Stimulated activated CD4-positive, alpha-beta T cell treated with anti-CD3 and anti-CD28 coated beads, Interleukin-15, amount 100 ng/mL, for 48 hours (primary cell): ENCODE data around the gene COL21A1.

Experiments used
- DNase-seq, 2 donors: peaks; one replicate each; pipeline ENCODE4 v3.0.0-alpha.2; 2020; ENCODE audit warnings: low read depth in 2 of 2

The COL21A1 gene

DNA sequence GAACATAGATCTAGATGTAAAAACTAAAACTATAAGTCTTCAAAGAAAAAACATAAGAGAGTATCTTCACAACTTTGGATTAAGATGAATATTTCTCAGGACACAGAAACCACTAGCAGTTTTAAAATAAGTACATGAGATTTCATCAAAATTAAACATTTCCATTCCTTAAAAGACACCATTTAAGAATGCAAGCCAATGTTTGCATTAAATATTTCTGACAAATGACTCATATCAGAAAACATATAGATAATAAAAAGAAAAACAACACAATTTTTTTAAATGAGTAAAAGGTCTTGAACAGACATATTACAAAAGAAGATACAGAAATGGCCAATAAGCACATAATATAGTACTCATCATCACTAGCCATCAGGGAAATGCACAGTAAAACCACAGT, 59.7 kb downstream of the COL21A1 start:
- no peak for DNase-seq

DNA sequence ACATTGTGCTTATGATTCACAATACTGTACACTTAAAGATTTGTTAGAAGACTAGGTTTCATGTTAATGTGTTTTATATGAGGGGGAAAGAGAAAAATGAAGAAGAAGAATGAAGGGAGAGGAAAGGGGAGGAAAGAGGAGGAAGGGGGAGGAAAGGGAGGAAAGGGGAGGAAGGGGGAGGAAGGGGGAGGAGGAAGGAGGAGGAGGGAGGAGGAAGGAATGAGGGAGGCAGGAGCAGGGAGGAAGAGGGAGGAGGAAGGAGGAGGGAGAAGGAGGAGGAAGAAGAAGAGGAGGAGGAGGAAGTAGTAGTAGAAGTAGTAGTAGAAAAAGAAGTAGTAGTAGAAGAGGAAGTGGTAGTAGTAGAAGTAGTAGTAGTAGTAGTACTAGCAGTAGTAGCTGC, 70.6 kb downstream of the COL21A1 start:
- DNase-seq, result no peak

DNA sequence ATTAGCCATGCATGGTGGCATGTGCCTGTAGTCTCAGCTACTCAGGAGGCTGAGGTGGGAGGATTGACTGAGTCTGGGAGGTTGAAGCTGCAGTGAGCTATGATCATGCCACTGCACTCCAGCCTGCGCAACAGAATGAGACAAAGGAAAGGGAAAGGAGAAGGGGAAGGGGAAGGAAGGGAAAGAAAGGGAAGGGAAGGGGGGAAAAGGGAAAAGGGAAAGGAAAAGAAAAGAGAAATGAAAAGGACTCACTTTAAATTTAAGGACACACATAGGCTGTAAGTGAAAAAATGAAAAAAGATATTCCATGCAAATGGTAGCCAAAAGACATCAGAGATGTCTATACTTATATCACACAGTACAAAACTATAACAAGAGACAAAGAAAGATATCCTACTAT, 74.2 kb downstream of the COL21A1 start:
- no peak for DNase-seq

DNA sequence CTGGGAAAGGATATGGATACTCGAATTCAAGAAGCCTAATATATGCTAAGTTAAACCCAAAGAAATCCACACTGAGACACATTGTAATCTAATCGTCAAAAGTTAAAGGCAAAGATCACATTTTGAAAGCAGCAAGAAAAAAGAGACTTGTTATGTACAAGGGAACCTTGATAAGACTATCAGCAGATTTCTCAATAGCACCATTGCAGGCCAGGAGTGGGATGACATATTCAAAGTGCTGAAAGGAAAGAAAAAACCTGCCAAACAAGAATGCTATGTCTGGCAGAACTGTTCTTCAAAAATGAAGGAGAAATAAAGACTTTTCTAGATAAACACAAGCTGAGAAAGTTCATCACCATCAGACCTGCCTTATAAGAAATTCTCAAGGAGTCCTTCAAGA, 75.2 kb downstream of the COL21A1 start:
- DNase-seq, result no peak

DNA sequence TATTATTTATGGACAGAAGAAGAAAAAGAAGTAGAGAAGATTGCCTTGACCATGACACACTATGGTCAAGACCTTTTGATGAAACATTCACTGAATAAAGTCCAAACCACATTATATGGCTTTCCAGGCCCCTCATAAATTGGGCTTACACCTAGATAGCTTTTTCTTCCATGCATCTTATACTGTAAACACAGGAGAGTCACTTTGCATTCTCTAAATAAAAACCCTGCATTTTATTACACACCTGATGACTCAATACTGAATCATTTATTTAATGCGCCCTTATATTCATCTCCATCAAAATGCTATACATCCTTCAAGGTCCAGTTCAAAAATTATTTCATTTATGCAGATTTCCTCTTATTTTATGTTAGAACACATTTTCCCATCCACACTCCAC, 78.0 kb downstream of the COL21A1 start:
- DNase-seq, result no peak

DNA sequence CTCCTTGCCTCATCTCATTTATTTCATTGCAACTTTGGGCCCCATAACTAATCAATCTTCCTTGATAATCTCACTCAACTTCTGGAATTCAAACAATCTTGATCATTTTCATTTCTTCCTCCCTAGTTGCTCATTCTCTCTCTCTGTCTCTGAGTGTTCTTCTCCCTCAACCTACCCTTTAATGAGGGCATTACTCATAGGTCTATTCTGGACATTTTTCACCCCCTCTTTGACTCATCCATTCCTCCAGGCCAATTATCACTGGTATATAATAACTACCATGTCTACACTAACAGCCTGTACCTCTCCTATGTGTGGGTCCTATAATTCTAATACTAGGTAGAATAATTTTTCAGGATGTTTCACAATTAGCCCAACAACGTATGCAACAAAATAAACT, 78.8 kb downstream of the COL21A1 start:
- no peak for DNase-seq

DNA sequence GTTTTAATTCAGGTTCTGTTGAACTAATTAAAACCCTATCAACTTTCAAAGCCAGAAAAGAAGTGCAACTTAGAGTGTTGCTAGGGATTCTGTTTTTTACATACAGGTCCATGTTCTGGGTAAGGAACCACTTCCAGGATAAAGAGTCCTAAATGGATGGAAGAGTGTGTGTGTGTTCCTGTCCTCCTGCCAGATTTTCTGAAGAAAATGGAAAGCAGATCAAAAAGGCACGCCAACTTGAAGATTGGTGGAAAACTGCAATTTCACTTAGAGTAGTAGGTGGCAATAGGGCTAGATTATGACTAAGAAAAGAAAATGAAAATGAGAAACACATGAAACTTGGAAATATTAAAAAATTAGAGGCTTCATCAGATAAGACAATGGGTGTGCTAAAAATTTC, 85.3 kb downstream of the COL21A1 start:
- no peak for DNase-seq

DNA sequence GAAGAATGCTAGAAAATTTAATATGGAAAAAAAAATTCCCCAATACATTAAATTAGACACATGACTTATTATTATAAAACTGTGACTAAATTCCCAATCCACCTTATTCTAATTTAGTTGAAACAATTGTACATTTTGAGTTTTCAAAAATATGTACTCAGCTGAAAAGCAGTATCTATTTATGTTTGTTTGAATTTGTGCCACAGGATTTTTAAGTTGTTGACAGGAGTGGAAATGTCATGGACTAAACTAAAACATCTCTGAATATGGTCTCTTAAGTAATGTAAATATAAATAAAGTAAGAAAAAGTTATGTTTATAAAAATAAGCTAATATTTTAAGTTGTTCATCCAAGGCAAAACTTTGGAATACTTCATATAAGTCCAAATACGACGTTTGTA, 86.9 kb downstream of the COL21A1 start:
- no peak for DNase-seq

DNA sequence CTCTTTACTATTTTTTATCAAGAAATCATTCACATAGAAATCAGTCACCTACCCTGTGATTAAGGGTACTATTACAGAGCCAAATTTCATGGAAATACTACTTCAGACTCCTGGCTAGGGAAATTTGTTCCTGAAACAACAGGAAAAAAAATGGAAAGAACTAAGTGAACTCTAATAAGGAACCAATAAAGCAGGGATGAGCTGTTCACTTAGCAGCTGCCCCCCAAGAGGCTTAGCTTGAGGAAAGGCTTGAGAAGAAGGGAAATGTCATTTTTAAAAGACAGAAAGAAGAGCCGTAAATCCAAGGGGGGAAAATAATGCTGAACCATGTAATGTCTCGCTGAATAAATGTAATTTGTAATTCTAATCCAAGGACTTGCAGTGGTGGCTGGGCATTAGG, 88.8 kb downstream of the COL21A1 start:
- DNase-seq, result no peak

DNA sequence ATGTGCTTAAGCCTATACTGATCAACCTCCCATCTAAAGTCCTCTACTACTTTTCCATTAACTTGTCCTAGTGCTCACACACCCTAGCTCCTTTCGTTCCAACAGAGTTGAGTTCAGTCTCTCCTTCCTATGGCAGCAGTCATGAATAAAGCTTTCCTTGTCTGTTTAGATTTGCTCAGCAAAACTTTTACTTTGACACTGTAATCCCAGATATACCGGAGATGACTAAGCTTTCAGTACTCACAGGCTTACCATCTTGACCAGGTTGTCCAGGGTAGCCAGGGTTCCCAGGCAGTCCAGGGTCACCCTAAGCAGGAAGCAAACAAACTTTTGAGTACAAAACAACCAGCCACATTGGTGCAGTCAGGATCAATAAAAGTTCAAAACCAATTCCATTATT, 90.7 kb downstream of the COL21A1 start:
- DNase-seq, result no peak

DNA sequence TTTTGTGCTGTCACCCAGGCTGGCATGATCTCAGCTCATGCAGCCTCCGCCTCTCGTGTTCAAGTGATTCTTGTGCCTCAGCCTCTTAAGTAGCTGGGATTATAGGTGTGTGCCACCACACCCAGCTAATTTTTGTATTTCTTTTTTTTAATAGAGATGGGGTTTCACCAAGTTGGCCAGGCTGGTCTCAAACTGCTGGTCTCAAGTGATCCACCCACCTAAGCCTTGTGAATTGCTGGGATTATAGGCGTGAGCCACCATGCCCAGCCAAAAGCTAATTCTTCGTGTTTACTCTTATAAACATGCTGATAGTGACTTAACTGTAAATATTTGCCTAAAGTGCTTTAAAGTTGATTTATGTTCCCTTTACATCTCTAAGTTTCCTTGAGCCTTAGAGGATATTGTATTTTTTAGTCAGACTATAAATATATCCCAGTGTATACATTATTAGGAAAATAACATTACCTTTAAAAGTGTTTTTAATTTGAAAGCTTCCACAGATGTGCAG, 91.7 kb downstream of the COL21A1 start:
- no peak for DNase-seq

DNA sequence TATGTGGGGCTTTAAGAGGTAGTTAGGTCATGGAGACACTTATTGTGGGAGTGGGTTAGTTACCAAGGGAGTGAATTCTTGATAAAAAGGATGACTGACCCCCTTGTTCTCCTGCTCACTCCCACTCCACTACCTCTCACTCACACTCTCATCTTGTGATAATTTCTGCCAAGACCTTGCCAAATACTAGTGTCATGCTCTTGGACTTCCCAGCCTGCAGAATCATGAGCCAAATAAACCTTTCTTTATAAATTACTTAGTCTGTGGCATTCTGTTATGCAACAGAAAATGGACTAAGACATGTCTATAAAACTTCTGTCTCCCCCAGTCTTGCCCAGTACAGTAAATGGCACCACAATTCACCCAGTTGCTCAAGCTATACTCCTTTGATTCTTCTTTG, 93.3 kb downstream of the COL21A1 start:
- DNase-seq, result no peak

DNA sequence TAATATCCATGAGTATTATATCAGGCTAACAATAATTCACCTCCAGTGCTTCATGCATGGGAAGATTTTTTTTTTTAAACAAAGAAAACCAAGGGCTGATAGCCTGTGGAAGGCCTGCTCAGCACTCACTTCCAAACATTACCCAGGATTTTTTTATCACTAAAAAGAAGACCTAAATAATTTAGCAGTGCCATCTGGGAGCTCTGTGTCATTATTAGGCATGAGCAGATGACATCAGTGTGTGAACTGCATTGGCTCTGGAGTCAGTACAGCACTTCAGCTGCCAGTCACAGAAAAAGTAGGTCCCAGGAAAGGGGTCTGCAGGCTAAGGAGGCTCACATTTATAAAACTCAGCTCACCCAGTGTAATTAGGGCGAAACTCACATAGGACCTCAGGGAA, 94.8 kb downstream of the COL21A1 start:
- DNase-seq, result no peak

DNA sequence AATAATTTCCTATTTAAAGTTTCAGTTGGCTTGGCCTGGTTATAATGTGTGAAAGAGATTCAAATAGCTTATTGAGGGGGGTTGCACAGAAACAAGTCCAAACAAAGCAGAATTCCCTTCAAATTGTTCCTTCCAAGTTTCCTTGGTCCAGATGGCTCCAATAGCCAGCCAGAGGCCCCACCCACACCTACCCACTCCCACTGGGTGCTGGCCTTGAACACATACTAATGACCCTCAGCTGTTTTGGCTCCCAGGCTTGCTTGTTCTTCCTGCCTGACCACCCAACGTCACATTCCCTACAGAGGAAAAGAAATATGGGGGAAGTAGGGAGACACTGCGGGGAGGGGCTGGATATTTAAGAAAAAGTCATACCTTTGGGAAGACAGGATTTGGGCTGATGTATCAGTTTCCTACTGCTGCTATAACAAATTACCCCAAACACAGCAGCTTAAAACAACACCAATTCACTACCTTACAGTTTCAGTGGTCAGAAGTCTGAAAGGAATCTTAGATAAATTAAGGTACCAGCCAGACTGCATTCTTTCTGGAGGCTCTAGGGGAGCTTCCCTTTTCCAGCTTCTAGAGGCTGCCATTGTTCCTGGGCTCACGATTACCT, 95.7 kb downstream of the COL21A1 start:
- no peak for DNase-seq

DNA sequence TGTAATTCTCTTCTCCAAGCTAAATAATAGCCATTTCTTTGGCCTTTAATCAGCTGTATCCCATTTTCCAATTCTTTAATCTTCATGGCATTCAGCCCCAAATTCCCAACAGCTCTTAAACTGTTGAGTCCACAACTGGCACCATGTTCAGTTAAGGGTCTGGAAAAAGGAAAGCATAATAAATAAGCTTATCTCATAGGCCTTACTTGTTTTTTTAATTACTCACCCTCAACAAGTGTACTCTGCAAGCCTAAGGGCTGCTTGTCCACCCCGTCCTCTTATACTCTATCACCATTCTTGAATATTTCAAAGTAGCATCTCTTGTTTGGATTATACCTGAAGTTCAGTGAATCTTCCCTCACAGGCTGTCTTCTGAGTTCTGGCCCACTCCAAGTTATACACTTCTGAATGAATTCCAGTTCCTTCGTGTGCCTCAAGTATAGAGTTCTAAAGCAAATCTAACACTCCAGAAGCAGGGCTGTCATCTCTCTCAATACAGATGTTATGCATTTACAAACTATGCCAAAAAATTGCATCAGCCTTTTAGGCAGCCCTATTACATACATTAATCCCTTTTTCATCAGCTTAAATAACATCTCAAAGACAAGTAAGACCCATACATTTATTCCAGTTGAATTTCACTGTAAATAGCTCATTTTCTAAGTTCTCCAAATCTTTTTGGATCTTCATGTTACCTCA, 98.7 kb downstream of the COL21A1 start:
- DNase-seq, result no peak

DNA sequence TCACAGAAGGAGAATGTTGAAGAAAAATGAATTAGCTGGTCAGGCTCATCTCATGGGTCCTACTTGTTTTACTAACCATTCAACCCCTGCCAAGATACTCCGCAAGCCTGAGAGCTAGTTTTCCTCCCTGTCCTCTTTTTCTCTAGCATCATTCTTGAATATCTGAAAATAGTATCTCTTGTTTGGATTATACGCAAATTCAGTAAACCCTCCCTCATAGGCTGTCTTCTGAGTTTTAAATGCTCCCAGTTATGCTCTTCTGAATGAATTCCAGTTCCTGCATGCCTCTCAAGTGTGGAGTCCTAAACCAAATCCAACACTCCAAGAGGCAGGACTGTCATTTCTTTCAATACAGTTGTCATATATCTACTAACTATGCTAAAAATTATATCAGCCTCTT, 99.6 kb downstream of the COL21A1 start:
- DNase-seq, result no peak

DNA sequence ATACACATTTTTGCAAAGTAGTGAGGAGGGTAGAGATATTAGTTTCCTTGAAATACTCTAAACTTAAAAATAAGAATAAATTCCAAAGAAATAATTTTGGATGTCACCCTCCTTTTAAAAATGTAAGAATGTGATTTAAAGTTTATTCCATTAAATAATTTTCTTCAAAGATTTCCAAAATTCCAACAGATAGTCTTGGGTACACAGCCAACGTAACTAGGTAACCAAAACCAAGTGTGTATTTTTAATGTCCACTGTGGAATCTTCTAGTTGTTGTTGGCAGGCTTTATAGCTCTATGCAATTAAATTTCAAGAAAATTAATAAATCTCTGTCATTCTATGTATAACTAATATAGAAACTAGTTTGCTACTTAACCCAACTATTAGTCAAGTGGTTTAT, 101.3 kb downstream of the COL21A1 start:
- DNase-seq, result no peak

DNA sequence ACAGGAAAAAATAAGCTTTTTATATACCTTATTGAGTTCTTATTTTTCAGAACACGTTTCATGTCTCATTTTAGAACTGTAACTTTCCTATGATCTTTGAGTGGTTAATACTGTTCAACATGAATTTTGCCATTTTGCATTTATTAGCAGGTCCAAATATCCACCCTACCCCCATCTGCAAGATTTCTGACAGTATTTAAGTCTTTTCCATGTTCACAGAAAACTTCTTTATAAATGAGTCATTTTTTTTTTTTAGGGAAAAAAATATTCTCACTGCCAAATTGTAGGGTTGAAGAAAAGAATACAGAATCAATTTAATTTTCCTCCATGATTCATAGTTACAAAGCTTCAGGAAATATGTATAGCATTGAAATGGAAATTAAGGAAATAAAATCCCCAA, 101.8 kb downstream of the COL21A1 start:
- no peak for DNase-seq

DNA sequence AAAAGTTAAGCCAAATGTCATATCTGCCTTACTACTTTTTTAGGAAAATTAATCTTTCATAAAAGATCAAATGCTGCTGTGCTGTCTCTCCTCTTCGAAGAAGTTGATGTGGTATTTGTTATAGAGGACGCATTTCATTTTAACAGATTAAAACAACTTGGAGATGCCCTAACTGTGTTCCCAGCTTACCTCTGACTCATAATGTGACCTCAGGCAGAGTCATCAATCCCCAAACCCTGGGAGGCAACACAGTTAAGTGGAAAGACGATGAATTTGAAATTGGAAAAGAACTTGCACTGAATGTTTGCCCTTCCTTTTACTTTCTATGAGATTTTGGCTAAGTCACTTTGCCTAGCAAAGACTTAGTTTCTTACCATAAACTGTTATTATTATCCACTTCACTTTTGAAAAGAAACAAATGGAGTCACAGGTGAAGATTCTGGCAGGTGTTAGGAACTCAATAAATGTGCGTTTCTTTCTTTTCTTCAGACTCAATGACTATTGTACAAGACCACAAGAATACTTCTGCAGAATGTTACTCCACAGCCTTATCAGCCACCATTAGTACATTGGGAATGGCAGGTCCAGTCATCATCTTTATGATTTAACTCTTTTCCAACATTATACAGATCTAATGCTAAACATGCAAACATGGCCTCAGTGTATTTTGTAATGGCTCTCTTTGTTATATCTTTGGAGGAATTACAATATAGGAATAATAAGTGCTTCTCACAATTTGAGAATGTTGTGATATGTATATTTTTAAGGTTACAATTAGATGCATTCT, 102.6 kb downstream of the COL21A1 start:
- DNase-seq, result no peak

DNA sequence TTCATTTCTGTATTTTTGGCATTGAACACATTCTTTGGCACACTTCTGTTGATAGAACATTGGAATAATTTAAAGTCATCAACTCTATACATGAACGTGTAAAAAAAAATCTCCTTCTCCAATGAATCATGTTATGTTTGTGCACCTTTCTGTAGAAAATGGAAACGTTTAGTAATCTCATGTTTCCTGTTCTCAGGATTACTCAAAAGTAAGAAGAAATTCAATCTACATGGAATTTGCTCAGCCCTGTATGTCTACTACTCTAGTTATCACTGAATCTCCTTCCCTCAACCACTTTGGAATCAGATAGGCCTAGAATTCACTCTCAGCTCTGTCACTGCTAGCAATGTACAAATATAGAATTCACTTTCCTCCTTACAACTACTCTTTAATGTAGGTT, 103.6 kb downstream of the COL21A1 start:
- DNase-seq, result no peak

DNA sequence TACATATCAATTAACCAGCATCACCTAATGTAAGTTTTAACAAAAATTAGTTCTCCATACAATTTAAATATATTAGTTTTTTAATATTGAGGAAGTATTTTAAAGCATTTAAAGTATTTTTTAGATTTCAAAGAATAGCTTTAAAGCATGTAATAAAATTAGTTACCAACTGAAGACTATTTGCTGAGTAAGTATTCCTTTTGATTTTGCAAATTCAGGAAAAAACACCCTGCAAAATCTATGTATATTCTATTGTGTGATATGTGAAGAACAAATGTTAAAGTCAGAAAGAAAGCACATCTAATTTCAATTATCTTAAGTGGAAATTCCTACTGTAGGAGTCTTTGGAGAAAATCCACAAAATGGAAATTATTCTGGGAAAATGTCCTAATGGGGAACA, 107.3 kb downstream of the COL21A1 start:
- no peak for DNase-seq

DNA sequence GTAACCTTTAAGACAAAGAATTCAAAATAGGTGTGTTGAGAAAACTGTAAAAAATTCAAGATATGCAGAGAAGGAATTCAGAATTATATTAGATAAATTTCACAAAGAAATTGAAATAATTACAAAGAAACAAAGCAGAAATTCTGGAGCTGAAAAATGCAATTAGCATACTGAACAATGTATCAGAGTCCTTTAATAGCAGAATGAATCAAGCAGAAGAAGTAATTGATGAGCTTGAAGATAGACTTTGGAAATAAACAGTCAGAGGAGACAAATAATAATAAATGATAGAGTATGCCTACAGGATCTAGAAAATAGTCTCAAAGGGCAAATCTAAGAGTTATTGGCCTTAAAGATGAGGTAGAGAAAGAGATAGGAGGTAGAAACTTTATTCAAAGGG, 131.7 kb downstream of the COL21A1 start:
- no peak for DNase-seq

DNA sequence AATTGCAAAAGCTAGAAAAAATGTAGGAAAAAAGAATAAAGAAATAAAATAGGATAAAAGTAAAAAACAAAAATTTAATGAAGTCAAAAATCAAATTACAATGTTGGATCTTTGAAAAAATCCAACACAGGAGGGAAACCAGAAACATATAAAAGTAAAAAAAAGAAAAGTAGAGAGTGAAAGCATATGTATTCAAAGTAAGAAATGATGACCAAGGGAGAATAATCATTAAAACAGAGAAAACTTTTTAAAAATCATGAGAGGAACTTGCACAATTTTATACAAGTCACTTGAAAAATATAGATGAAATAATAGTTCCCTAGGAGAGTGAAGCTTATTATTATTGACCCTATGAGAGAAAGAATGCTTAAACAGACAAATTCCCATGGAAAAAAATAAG, 138.2 kb downstream of the COL21A1 start:
- DNase-seq, result no peak
